GM19395 (cell line): ENCODE results near the gene CFAP221.

Experiments used
- ATAC-seq: cut with Tn5 transposase; IDR thresholded peaks from one replicate; pipeline ENCODE4 v1.9.1; 2021; ENCODE audit warnings: mild to moderate bottlenecking, moderate library complexity; ENCODE audit not compliant: unreplicated experiment

The CFAP221 gene

DNA sequence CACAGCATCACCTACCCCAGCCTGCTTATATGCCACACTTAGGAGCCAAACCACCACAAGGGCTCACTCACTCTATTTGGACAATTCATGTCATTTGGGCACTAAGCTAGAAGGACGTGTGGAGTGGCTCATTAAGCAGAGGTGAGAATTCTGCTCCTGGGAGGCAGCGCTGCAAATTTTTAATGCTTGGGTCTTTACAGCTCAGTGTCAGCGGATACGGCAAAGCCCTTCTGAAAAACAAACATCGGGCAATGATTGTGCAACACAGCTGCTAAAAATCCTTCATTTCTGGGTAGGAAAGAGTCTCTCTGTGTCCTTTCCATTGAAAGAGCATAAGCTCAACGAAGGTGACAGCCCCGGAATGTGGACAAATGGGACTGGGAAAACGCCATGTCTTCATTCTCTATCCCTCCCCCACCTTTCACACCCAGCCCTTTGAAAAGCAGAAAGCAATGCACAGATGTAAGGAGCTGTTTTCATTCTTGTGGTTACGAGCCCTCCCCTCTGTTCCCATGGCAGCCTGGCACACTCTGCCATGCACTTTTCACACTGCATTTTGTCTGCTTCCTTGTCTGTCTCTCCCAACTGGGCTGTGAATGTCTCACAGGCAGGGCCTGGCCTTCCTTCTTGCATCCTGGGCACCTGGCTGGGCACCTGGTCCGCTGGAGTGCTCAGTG is 150.7 kb downstream of the CFAP221 start:
- no peak for ATAC-seq

DNA sequence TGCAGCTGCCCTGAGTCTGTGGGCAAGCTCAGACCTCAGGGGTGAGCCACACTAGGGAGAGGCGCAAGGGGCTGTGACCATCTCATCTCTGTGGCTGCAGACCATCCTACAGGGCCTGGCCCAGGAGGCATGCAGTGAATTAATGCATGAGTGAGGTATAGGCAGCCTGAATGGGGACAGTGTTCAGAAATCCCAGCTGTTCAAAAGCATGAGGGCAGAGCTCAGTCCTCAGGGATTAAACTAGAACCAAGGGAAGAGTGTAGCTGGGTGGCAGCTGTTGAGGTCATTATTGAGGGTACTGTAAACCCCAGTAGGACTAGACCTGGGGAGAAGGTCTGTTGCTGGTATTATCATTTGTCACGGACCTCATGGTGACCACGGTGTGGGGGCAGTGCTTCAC is 151.8 kb downstream of the CFAP221 start:
- ATAC-seq: no peak

DNA sequence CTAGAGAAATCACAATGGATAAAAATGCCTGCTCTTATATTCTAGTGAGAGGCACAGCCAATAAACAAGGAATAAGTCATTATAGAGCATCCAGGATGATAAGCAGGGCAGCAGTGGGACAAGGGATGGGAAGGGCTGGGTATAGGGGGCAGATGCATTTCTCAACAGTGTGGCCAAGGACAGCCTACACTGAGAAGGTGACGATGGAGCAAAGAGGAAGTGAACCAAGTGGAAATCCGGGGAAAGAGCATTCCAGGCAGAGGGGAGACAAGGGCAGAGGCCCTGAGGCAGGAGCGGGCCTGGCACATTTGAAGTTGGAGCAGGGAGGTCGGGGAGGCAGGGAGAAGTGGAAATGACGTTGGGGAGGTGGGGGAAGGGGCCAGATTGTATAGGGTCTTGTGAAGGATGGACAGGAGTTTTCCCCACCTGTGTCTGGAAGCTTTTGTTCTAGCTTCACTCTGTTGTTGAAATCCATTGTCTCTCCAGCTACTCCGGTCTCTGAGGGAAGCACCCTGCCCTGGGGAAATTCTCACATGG is 152.3 kb downstream of the CFAP221 start:
- no peak for ATAC-seq

DNA sequence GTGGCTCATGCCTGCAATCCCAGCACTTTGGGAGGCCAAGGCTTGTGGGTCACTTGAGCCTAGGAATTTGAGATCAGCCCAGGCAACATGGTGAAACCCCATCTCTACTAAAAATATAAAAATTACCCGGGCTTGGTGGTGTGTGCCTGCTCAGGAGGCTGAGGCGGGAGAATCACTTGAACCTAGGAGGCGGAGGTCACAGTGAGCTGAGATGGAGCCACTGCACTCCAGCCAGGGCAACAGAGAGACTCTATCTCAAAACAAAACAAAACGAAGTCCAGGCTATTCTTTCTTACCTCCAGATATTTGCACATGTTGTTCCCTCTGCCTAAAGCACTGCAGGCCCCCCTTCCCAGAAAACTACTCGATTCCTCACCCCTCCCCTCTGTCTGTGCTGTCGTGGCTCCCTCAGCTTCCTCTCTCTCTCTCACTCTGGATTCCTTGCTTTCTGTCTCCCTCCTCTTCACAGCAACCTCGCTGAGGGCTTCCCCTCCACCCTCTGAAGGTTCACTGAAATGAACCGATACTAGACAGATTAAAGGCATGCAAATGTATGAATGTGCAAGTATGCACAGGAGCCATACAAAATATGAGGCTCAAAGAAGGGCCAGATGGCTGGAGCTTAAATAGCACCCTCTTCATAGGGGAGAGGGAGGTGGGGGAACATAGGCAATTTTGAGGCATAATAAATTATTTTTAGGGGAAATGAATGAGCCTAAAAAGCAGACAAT is 153.2 kb downstream of the CFAP221 start:
- peak; percentile 91 for ATAC-seq

DNA sequence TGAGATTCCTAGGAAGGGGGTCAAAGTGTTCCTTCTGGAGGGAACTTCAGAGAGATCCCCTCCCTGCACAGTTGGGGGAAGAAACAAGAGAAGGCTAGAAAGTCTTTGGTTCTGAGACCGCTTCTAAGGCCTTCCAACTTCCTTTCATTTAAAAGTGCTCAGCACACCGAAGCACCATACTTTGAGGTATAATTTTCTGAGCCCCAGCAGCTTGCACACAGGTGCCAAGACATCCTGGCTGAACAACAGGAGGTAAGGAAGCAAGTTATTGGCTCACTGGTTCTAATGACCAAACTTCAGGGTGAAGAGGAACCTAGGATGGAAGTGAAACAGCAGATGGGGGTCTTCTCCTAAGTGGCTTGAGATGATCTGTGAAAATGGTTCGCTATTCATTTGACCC is 154.0 kb downstream of the CFAP221 start:
- no peak for ATAC-seq

DNA sequence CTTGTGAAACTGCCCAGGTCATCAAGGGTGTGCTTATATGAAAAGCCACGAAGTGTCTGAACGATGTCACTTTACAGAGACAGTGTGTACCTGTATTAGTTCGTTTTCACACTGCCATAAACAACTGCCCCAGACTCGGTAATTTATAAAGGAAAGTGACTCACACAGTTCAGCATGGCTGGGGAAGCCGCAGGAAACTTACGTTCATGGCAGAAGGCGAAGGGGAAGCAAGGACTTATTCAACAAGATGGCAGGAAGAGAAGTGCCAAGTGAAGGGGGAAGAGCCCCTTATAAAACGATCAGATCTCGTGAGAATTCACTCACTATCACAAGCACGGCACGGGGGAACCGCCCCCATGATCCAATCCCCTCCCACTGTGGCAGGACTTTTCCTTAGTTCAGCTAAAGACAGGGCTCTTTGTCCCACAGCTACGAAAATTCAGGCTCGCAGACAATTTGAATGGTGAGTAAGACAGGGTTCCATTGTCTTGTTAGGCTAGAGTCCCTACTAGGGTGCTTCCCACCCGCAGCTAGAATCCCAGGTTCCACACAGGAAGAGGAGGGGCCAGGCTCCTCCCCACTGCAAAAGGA is 154.9 kb downstream of the CFAP221 start:
- ATAC-seq: no peak

DNA sequence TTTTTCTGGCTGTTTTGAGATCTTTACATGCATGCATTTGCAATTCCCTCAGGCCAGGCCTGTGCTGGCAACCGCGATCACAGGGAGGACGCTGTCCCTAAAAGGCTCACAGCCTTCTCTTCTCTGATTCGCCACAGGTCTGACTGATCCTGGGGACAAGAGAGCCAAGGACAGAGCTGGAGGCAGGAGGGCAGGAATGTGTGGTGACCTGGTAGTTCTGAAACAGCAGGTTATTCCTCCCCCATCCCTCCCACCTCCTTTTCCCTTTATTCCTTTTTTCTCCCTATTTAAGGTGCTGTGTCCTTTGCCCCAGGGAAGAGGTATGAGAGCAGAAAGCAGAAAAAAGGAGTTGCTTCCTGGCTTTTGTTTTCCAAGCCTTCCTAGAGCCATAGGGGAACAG is 156.6 kb downstream of the CFAP221 start:
- no peak for ATAC-seq

DNA sequence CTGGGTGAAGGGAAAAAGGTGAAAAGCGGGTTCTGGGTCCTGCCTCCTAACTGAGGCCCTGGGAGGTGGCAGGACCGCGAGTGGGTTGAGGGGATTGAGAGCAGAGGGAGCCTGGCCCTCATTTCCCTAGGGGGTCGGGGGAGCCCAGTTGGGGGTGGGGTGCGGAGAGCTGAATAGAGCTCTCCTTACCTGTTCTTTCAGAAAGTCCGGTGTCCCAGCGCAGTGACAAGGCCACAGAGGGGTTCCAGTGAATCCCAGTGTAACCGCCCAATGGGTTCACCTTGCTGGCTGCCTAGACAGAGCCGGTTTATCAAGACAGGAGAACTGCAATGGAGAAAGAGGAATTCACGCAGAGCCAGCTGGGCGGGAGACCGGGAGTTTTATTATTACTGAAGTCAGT is 157.1 kb downstream of the CFAP221 start:
- ATAC-seq: no peak

DNA sequence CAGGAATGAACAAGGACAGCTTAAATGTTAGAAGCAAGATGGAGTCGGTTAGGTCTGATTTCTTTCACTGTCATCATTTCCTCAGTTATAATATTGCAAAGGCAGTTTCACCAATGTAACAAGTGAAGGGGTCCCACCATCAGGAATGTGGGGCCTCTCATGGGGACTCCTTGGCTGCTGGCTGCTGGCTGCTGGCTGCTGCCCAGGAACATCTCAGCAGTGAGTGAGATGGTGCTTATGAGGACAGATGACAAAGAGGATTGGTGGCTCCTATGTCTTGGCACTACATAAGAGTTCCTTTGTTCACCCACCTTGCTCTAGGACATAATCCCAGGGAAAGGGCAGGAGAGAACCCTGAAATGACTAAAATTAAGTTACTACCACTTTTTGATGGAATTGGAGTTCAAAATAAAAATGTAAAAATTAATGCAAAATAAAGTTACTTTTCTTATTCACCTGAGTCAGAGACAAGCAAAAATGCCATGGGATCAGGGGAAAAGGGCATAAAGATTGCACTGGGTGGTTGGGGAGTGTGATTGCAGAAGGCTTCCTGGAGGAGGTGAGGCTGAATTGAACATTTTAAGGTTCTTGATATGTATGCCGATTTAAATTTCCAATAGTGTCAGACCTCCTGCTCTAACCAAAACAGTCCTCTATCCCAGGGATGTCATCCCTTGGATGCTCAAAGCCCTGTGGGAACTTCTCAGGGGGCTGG is 158.1 kb downstream of the CFAP221 start:
- no peak for ATAC-seq

DNA sequence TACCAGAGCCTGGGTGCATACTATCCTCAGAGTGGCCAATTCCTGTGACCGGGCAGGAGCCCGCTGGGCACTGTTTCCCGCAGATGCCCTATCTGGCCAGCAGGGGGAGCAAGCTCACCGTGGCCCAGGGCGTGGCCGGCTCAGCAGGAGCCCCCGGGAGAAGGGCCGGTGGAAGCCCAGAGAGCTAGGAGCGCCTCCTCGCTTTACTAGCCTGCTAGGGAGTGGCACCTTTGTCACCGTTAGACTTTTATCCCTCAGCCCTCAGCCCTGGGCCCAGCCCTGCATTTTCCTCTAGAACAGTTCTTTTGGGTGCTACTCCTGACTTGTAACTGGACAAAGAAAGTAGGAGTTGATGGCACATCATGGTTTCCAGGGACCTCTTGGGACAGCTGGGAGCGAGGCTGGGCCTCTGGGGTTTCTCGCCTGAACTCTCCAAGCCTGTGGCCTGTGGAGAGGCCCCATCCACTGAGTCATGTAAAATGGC is 158.7 kb downstream of the CFAP221 start:
- peak; percentile 76 for ATAC-seq

DNA sequence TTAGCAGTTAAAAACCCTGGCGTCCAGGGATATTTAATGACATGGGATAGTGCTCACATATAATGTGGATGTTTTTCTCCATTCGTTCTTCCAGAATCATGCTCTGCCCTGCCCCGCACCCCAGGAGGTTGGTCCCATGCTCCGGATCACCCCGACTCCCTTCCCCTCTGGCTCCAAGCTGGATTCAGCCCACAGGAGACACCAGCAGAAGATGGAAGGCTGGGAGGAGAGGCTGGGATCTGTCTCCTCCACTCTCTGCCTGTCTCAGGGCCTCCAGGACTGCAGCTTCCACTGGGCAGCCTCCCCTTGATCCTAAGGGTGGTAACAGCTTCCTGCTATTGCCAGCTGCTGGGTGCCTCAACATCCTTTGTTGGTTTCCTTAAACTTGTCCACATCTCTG is 159.3 kb downstream of the CFAP221 start:
- no peak for ATAC-seq

DNA sequence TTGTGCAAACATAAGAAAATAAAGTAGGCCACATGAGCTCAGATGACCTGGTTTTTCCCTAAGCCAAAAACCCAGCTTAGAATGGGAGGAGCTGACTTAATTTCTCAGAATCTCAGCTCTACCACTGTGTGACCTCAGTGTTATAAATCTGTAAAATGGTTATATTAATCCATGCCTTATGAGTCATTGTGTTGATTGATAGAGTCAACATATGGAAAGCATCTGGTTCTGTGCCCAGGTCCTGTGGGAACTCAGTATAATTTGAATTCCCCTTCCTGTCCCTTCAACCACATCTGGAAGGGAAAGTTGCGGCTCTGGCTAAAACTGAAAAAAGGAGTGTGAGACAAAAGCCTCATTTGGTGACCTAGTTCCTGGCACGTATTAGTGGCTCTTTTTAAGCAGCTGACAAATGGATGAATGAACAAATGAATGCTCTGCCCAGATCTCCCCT is 160.4 kb downstream of the CFAP221 start:
- no peak for ATAC-seq

DNA sequence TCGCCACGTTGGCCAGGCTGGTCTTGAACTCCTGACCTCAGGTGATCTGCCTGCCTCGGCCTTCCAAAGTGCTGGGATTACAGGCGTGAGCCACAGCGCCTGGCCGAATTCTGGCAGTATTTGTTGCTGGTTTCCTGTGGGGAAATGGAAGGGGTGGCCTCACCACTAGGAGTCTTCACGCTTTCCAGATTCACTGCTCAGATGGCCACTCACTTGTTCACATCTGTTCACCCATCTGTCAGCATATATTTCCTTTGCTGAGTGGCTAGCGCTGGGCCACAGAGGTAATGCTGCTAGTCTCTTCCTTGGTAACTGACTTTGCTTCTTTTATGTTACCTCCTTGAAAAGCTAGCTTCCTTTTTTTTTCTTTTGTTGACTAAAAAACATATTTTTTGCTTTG is 162.0 kb downstream of the CFAP221 start:
- no peak for ATAC-seq
